Calu3 (cell line): ENCODE measurements around the gene DNAJB7. TPM values are rescaled to one million over a fixed set of nuclear protein-coding genes. Genes with fewer than 3 reads are reported as not detected.

ENCODE experiments used
- BruUV-seq: library from RNA; stranded (reverse); fragments of 400-500 nt; replicated peaks from 2 replicates; lab custom pipeline; 2021; lab: Mats Ljungman, UMichigan
- CTCF ChIA-PET: fragments of 300-600 bp; sonication (Branson Sonifier 250); formaldehyde crosslinking; loops from one replicate; lab custom pipeline; 2022; ENCODE audit warnings: antibody characterized with exemption; lab: Charles Lee
- DNase-seq: peaks from one replicate; pipeline ENCODE4 v3.0.0; 2022
- H3K27ac Mint-ChIP-seq: one replicate; pipeline ENCODE4 v1.8.0; 2022; ENCODE audit warnings: mixed read lengths; ENCODE audit not compliant: unreplicated experiment
- H3K27me3 Mint-ChIP-seq: one replicate; pipeline ENCODE4 v1.8.0; 2022; ENCODE audit warnings: mixed read lengths; ENCODE audit not compliant: unreplicated experiment
- H3K36me3 Mint-ChIP-seq: one replicate; pipeline ENCODE4 v1.8.0; 2022; ENCODE audit warnings: mild to moderate bottlenecking, moderate library complexity, mixed read lengths; ENCODE audit not compliant: insufficient read depth, unreplicated experiment
- H3K4me1 Mint-ChIP-seq: one replicate; pipeline ENCODE4 v1.8.0; 2022; ENCODE audit warnings: mild to moderate bottlenecking, low read depth, mixed read lengths; ENCODE audit not compliant: unreplicated experiment
- H3K4me3 Mint-ChIP-seq: one replicate; pipeline ENCODE4 v1.8.0; 2022; ENCODE audit warnings: mild to moderate bottlenecking, low read depth, moderate library complexity, mixed read lengths; ENCODE audit not compliant: unreplicated experiment
- H3K9me3 Mint-ChIP-seq: one replicate; pipeline ENCODE4 v1.8.0; 2022; ENCODE audit warnings: low read depth, mixed read lengths; ENCODE audit not compliant: unreplicated experiment
- intact Hi-C: fragments of 100-400 bp; cut with micrococcal nuclease; formaldehyde crosslinking; loops from one replicate; pipeline ENCODE4 v1.10.0; 2022; ENCODE audit not compliant: unreplicated experiment
- total RNA-seq: library from RNA; stranded (reverse); gene quantifications from 2 replicates; pipeline ENCODE4 v1.2.3, GENCODE V29; 2022
- TF ChIP-seq, protein P1 (sequence below): fragments of 200-600 bp; IDR thresholded peaks from one replicate; pipeline ENCODE4 v1.8.0; 2022; ENCODE audit warnings: antibody characterized with exemption; ENCODE audit not compliant: unreplicated experiment

Gene DNAJB7
- total RNA-seq, 1 experiment from 2014 or later: not detected

DNA sequence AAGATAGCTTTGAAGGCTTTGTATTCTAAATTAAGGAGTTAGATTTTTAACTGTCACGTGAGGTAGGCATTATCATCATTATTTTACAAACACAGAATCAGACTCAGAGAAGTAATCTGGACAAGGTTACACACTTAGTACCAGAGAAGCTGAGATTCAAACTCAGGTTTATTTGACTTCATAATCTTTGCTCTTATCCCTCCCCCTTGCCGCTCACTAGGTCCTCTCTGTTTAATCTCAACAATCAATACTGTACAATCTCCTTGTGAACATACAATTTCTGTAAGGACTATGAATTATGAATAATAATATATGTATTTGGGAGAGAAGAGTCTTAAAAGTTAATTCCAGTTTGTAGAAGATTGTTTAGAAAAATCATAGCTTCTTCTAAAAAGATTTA lies 5.2 kb upstream of the DNAJB7 start:
- Mint-ChIP-seq H3K4me3 (no peak overlapping the region), H3K4me1 (no peaks in the 10 kb centered on the region), H3K27ac (peak overlapping the region; percentile 18), H3K36me3 (peaks cover 12% of the 10 kb centered on the region), H3K27me3 (no peaks in the 10 kb centered on the region), H3K9me3 (no peaks in the 10 kb centered on the region)
- BruUV-seq: no TSS peak
- intact Hi-C loops: no loop called here
- CTCF ChIA-PET: interaction anchor here (0.8 kb wide), 1 partner anchor 56 kb away, joined by 3 read pairs; no protein-coding TSS in a partner anchor
- TF ChIP-seq, protein P1, sequence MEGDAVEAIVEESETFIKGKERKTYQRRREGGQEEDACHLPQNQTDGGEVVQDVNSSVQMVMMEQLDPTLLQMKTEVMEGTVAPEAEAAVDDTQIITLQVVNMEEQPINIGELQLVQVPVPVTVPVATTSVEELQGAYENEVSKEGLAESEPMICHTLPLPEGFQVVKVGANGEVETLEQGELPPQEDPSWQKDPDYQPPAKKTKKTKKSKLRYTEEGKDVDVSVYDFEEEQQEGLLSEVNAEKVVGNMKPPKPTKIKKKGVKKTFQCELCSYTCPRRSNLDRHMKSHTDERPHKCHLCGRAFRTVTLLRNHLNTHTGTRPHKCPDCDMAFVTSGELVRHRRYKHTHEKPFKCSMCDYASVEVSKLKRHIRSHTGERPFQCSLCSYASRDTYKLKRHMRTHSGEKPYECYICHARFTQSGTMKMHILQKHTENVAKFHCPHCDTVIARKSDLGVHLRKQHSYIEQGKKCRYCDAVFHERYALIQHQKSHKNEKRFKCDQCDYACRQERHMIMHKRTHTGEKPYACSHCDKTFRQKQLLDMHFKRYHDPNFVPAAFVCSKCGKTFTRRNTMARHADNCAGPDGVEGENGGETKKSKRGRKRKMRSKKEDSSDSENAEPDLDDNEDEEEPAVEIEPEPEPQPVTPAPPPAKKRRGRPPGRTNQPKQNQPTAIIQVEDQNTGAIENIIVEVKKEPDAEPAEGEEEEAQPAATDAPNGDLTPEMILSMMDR: no peak
- no peak for DNase-seq

DNA sequence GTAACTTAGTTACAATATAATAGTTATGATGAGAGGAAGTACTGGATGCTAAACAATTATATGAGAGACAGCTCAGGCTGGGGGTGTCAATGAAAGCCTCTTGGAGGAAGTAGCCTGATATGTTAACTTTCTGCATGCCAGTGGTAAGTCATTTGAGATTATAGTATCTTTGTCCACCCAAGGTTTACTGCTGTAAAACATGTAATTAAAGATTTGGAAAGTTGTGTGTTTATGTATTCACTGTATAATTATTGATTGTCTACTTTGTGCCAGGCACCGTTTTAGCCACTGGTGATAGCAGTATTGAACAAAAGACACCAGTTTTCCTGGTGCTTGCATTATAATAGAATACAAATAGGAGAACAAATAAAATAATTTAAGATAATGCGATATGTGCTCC lies 624 bp upstream of the DNAJB7 start:
- H3K4me1 Mint-ChIP-seq: peaks cover 6% of the 10 kb centered on the region
- TF ChIP-seq, protein P1: no peak
- BruUV-seq: no TSS peak
- DNase-seq: no peak
- H3K27ac Mint-ChIP-seq: no peak overlapping the region
- CTCF ChIA-PET: no interaction called here
- H3K27me3 Mint-ChIP-seq: no peaks in the 10 kb centered on the region
- H3K4me3 Mint-ChIP-seq: no peak overlapping the region
- H3K36me3 Mint-ChIP-seq: peaks cover 28% of the 10 kb centered on the region
- intact Hi-C loops: no loop called here
- no peaks in the 10 kb centered on the region for H3K9me3 Mint-ChIP-seq

DNA sequence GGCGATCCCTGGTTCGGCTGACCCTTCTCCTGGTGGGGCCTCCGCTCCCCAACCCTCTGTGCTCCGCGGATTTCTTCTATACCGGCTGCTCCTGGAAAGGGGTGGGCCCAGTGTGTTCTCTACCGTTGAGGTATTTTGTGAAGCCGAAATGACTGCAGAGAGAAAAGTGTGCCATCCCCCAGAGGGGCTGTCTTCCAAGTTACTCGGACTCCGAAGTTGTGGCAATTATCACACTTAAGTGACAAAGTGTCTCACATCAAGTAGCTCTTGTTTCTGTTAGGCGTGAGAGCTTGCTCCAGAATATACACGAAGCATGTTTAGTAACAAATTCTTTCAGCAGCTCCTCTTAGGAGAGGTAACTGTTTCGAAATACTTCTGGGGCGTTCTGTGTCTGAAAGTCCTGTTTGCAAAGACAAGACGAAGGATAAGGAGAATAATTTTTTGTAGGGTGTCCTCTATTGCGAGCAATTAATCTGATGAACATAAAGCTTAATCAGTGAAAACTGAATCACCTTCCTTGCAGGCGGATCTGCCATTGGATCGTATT lies 4.5 kb downstream of the DNAJB7 start:
- BruUV-seq: TSS peak; percentile 67
- intact Hi-C loops: no loop called here

DNA sequence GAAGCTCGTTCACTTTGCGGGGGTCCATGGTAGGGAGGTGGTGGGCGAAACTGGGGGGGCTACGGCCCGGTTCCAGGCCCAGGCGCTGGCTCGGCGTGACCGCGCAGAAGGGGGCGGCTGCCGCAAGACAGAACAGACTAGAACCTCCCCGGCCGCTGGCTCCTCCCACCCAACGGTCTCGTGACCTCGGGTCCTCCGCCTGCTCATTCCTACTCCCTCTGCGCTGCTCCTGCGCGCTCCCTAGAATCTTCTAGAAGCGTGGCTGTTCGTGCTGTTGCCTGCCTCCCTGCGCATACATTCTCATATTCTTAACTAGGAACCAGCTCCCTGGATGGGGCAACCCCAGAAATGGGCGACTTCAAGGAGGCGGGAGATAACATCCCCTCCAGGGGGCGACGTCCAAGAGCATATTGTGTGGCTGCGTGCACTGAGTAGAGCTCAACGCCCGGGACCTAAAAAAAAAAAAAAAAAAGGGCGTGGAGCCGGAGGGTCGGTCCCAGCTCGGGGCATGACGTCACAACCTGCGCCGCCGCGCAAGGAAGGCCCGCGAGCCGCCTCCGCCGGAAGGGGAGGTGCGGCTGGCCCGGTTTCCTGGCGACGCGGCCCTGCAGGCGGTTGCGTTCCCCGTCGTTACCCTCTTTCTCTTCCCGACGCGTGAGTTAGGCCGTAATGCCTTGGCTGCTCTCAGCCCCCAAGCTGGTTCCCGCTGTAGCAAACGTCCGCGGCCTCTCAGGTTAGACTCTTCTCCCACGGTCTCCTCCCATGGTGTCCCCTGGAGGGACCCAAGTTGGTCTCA lies 5.2 kb downstream of the DNAJB7 start, which contains the start of the genes ST13 and XPNPEP3:
TSS of gene ST13 (minus strand) at position 127 of the 796 bp plus-strand sequence. CDS start at position 28, 99 bp downstream.
TSS of gene XPNPEP3 (plus strand) at position 636 of the 796 bp plus-strand sequence. CDS start at position 670, 34 bp downstream.
- DNase-seq: peak; percentile 97
- Mint-ChIP-seq H3K36me3 (peaks cover 60% of the 10 kb centered on the region), H3K9me3 (no peaks in the 10 kb centered on the region), H3K4me1 (peaks cover 16% of the 10 kb centered on the region), H3K4me3 (peak within 1 kb of the TSS; percentile 99), H3K27ac (peak within 1 kb of the TSS; percentile 100), H3K27me3 (no peaks in the 10 kb centered on the region)
- TF ChIP-seq, protein P1: no peak
- BruUV-seq: no TSS peak
- CTCF ChIA-PET: interaction anchor here (0.6 to 1.2 kb wide), 3 partner anchors 39 to 205 kb away, joined by 3 to 4 read pairs (median 3); no protein-coding TSS in a partner anchor
- intact Hi-C loops: no loop called here

More for the DNA sequence above, 4.5 kb downstream of the DNAJB7 start:
- TF ChIP-seq, protein P1: no peak
- no peak for DNase-seq
- Mint-ChIP-seq H3K4me1 (peaks cover 16% of the 10 kb centered on the region), H3K27ac (peak overlapping the region; percentile 100), H3K27me3 (no peaks in the 10 kb centered on the region), H3K9me3 (no peaks in the 10 kb centered on the region), H3K36me3 (peaks cover 60% of the 10 kb centered on the region), H3K4me3 (peak overlapping the region; percentile 99)
- CTCF ChIA-PET: interaction anchor here (1.1 to 1.2 kb wide), 2 partner anchors 39 to 175 kb away, joined by 3 to 4 read pairs; no protein-coding TSS in a partner anchor
